ENCODE data around the gene NPPA.

Gene NPPA

GRCh38 chr1:11873395-11874257 is 26.0 kb upstream of the NPPA start:
- no peak for DNase-seq

DNA sequence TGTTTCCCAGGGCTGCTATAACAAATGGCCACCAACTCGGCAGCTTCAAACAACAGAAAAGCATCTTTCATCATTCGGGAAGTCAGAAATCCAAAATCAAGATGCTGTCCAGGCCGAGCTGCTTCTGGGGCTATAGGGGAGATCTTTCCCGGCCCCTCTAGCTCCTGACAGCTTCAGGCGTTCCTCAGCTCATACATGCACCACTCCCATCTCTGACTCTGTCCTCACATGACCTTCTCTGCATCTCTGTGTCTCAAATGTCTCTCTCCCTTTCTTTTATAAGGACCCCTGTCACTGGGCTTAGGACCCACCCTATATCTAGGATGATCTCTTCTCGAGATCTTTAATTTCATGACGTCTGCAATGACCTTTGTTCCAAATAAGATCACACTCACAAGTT is 25.0 kb upstream of the NPPA start:
- no peak for DNase-seq

DNA sequence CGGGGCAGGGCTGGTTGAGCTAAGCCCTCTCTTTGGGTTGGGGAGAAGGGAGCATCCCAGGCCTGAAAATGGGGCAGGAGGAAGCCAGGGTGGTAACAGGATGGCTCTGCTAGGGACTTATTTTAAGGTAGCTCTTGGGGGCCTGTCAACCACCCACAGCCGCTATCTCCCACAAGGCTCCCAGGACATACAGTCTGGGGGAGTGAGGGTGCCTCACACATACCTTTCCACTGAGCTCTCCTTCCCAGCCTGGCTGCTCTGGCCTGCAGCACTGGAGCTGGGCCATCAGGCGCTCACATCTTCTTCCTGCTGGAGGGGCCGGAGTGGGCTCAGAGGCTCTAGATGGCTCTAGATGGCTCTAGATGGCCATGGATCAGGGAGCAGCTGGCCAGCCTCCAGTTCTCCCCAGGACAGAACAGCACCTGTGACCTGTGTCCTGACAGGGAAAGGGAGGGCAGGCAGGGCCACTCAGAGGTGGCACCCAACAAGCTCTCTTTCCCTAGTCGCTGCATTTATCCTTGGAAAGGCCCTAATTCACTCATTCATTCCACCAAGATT is 22.1 kb upstream of the NPPA start:
- DNase-seq, result no peak

DNA sequence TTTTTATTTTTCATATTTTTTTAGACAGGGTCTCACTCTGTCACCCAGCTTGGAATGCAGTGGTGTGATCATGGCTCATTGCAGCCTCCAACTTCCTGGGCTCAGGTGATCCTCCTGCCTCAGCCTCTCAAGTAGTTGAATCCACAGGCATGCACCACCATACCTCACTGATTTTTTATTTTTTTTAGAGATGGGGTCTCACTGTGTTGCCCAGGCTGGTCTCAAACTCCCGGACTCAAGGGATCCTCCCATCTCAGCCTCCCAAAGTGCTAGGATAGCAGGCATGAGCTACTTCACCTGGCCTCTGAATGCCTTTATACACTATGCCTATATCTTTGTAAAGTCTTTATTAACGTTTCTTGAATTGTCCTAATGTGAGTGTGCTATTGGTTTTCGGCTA is 21.5 kb upstream of the NPPA start:
- DNase-seq, result no peak

- DNase-seq, result no peak
Measured at GRCh38 chr1:11868331-11868980, 20.9 kb upstream of the NPPA start.

DNA sequence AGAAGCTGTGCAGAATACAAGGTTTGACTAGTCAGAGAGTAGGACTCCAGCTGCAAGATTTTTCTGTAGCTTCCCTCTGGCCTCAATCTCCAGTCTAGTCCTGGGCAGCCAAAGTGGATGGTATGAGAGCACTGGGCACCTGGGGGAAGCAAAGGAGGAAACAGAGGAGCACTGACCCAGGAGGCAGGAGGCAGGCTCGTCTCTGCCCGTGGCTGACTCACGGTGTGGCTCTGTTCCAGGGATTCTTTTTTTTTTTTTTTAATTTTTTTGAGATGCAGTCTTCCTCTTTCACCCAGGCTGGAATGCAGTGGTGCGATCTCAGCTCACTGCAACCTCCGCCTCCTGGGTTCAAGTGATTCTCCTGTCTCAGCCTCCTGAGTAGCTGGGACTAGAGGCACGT is 15.3 kb upstream of the NPPA start:
- DNase-seq, result no peak

DNA sequence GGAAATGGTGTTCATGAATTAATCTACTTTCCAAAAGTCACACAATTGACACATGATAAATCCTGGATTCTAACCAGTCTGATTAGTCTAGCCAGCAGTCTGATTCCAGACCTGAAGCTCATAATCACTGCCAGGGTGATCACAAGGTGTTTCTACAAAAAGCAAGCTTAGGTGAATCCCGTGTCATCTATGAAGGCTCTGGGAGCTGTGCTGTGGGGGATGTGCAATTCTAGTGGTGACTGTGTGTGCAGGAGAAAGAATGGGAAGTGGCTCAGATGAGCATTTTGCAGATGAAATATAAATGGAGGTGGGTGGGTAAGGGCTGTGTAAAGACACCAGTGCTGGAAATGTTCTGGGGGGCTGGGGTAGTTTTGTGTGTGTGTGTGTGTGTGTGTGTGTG is 13.0 kb upstream of the NPPA start:
- DNase-seq, result no peak

DNA sequence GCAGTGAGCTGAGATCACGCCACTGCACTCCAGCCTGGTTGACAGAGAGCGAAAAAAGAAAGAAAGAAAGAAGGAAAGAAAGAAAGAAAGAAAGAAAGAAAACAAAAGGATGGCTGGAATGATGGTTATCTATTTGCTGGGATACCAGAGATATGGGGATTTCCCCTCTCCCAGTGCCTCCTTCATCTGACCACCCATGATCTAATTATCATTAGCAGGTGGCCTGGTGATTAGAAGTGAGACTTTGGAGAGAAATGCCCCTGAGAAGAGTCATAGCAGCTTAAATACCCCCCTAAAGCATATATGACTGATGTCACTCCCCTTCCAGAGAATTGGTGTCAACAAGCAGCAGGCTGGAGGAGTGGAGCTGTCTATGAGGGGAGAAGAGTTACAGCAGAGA is 12.5 kb upstream of the NPPA start:
- no peak for DNase-seq

GRCh38 chr1:11858968-11859871 is 11.6 kb upstream of the NPPA start:
- no peak for DNase-seq

DNA sequence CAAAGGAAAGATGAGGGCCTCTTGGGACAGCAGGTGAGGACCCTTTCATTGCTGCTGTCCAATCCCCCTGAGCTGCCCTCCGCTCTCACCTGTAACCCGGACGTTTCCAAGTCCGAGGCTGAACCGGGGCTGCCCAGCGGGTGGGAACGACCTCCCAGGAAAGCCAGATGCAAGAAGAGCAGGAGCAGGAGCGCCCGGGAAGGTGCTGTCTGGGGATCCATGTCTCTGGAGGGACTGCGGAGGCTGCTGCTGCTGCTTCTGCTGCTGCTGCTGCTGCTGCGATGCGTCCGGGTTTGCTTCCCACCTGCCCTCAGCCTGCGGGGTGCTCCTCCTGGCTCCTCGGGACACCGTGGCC is 11.0 kb upstream of the NPPA start, which contains the start of gene NPPB:
TSS of gene NPPB (minus strand) at position 333 of the 355 bp plus-strand sequence. CDS start at position 221, 112 bp downstream.
- no peak for DNase-seq

- DNase-seq, result no peak
Measured at GRCh38 chr1:11858158-11858557, 10.6 kb upstream of the NPPA start.

GRCh38 chr1:11857164-11857851 is 9.7 kb upstream of the NPPA start:
- no peak for DNase-seq

DNA sequence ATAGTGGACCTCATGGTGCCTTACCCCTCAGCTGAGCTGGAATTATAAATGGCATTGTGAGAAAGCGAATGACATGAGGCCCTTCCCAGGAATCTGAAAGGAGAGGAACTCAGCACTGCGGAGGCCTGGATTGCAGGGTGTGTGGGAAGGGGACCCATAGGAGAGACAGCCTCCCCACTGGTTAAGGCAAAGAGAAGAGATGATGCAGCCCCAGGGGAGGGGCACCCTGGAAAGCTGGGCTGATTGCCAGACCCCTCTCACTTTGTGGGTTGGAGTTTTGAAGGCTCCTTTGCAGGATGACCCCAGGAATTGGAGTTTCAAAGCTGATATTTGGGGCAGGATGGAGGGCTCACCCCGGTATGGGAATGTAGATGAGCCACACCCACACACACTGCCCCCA is 9.1 kb upstream of the NPPA start:
- no peak for DNase-seq

DNA sequence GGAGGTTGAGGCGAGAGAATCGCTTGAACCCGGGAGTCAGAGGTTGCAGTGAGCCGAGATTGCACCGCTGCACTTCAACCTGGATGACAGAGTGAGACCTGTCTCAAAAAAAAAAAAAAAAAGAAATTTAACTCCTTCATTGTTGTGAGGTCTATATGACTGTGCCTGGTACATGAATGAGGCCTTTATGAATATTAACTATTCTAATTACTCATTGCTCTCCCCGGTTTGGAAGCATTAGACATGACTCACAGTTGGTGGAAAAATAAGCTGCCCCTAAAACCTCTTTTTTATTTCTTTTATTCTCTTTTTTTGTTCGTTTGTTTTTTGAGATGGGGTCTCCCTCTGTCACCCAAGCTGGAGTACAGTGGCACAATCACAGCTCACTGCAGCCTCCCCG is 7.8 kb upstream of the NPPA start:
- DNase-seq, result no peak

DNA sequence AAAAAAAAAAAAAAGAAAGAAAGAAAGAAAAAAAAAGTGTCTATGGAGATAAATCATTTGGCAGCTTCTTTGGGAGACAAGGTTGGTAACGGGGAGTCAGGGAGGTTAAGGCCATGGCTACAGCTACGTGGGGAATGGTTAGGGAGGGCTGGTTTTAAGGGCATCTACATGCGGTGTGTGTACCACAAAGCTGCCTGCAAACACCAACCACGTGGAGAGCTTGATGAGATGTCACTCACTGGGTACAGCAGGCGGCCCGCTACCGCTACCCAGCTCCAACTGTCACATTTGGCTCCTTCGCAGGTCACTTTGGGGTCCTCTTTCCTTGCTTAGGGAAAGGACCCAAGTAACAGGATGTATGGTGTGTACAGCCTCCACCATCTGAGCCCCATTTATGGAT is 6.9 kb upstream of the NPPA start:
- DNase-seq, result no peak

DNA sequence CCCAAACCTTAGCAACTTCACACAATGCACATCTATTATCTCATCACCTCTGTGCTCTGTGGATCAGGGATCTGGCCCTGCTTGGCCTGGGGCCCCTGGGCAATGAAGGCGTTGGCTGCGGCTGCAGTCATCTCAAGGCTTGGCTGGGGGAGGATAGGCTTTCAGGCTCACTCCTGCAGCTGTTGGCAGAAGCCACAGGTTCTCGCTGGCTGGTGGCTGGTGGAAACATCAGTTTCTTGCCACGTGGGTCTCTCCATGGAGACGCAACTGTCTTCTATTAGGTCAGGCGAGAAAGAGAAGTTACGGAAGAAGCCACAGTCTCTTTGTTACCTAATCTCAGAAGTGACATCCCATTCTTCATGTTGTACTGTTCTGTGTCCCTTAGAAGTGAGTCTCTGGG is 3.6 kb upstream of the NPPA start:
- no peak for DNase-seq

DNA sequence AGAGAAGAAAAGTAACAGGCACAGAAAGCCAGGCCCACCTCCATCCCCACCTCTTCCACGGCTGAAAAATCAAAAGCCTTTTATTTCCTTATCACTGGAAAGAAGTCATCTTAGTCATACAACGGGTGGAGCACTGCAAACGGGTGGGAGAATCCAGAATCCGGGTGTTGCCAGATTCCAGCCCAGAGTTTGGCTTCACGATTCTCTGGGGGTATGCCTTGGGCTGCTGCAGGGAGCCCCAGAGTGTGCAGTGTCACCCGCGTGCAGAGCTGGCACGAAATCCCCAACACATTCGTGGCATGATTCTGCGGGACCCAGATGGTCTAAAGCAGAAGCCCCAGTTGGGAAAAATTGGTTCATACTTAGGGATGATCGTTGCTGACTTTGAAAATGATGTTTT is 2.6 kb upstream of the NPPA start:
- DNase-seq, result no peak

- DNase-seq, result no peak
Measured at GRCh38 chr1:11848373-11848700, 754 bp upstream of the NPPA start.

GRCh38 chr1:11845641-11846335 is 1.8 kb downstream of the NPPA start:
- no peak for DNase-seq

DNA sequence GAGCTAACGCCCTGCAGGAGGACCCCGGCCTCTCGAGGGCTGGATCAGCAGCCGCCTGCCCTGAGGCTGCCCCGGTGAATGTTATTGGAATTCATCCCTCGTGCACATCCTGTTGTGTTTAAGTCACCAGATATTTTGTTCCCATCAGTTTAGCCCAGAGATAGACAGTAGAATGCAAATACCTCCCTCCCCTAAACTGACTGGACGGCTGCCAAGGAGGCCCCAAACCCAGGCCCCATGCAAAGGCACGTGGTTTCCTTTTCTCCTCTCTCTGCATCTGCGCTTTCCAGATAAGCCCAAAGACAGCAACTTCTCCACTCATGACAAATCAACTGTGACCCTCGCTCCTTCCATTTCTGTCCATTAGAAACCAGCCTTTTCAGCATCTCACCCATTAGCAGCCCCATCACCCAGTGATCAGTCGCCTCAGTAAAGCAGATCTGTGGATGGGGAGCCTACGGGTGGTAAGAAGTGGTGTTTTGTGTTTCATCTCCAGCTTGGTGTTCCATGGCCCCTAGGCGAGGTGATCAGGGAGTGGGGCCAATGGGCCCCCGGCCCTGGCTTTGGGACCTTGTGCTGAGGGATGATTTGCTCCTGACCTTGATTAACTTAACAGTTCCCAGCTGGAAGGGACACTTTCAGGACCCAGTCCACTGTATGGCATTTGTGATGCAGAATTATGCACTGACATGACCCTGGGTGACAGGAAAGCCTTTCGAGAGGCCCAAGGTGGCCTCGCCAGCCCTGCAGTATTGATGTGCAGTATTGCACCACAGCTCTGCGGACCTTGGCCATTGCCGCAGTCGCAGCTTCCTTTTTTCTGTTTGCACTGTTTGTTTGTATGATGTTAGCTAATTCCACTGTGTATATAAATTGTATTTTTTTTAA is 5.2 kb downstream of the NPPA start:
- no peak for DNase-seq

Data from cortex of kidney (tissue), 1 donor.